A549 treated with AZD2906 at 1 μM for 4 hours (cell line): ENCODE data around the gene GALNT5. TPM values are rescaled to one million over a fixed set of nuclear protein-coding genes. Genes with fewer than 3 reads are reported as not detected.

Experiments used
- total RNA-seq: library from RNA; stranded (reverse); fragments of 200-300 nt; extraction: Qiagen RNA extraction; gene quantifications from 5 replicates; pipeline ENCODE4 v1.2.3, GENCODE V29; 2022

The GALNT5 gene, protein sequence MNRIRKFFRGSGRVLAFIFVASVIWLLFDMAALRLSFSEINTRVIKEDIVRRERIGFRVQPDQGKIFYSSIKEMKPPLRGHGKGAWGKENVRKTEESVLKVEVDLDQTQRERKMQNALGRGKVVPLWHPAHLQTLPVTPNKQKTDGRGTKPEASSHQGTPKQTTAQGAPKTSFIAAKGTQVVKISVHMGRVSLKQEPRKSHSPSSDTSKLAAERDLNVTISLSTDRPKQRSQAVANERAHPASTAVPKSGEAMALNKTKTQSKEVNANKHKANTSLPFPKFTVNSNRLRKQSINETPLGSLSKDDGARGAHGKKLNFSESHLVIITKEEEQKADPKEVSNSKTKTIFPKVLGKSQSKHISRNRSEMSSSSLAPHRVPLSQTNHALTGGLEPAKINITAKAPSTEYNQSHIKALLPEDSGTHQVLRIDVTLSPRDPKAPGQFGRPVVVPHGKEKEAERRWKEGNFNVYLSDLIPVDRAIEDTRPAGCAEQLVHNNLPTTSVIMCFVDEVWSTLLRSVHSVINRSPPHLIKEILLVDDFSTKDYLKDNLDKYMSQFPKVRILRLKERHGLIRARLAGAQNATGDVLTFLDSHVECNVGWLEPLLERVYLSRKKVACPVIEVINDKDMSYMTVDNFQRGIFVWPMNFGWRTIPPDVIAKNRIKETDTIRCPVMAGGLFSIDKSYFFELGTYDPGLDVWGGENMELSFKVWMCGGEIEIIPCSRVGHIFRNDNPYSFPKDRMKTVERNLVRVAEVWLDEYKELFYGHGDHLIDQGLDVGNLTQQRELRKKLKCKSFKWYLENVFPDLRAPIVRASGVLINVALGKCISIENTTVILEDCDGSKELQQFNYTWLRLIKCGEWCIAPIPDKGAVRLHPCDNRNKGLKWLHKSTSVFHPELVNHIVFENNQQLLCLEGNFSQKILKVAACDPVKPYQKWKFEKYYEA
- total RNA-seq, result 1.6 to 2.3 TPM (median 1.8 TPM) in 5 replicates

GRCh38 chr2:157257312-157258252, at the start of gene GALNT5:
Gene GALNT5, plus strand, starts transcription at chr2:157257705. Its CDS starts 378 bp downstream, at chr2:157258083.

GRCh38 chr2:157325786-157326185, 68.3 kb downstream of the GALNT5 start, which contains the start of gene ERMN:
Gene ERMN, minus strand, starts transcription at chr2:157325824. Its CDS starts 182 bp downstream, at chr2:157325642.

Other genes starting within 250 kb of the GALNT5 start
- gene ERMN, start 68.1 kb downstream of the GALNT5 start, total RNA-seq, result not detected in 5 replicates
- gene CYTIP, start 186.4 kb downstream of the GALNT5 start, total RNA-seq, result 0.05 to 0.10 TPM (median 0.08 TPM) in 3 of 5 replicates, not detected in the others